ENCODE measurements around the gene FOSB. TPM values are rescaled to one million over a fixed set of nuclear protein-coding genes. Genes with fewer than 3 reads are reported as not detected.

The FOSB gene
- total RNA-seq, 4 donors from 2014 or later = 0.85 to 56.1 (median 9.6) TPM

- no peak overlapping the region for H3K4me3 ChIP-seq
- no peak overlapping the region for H3K27ac ChIP-seq
- no peak for DNase-seq
- H3K4me1 ChIP-seq = peaks cover 0 to 23% (median 7%) of the 10 kb centered on the region in 4 donors
- H3K27me3 ChIP-seq = no peaks in the 10 kb centered on the region
- no peak for TF ChIP-seq CTCF (IDR thresholded peaks at IDR 0.05)
- TF ChIP-seq POLR2A (IDR thresholded peaks at IDR 0.05) = no peak
- H3K9me3 ChIP-seq = no peaks in the 10 kb centered on the region
- H3K36me3 ChIP-seq = no peaks in the 10 kb centered on the region
These were observed 5.5 kb downstream of the FOSB start for GRCh38 chr19:45473367-45473681.

- TF ChIP-seq CTCF (IDR thresholded peaks at IDR 0.05) (no peak), POLR2A (IDR thresholded peaks at IDR 0.05) (no peak)
- peaks cover 0 to 18% (median 6%) of the 10 kb centered on the region in 4 donors for H3K4me1 ChIP-seq
- H3K36me3 ChIP-seq = no peaks in the 10 kb centered on the region
- DNase-seq = no peak
- H3K27me3 ChIP-seq = no peaks in the 10 kb centered on the region
- H3K4me3 ChIP-seq = no peak overlapping the region
- no peak overlapping the region for H3K27ac ChIP-seq
- H3K9me3 ChIP-seq = no peaks in the 10 kb centered on the region
These were observed 6.1 kb downstream of the FOSB start for GRCh38 chr19:45473682-45474605.

- H3K4me3 ChIP-seq = no peak overlapping the region
- no peaks in the 10 kb centered on the region for H3K27me3 ChIP-seq
- no peak for DNase-seq
- no peak overlapping the region for H3K27ac ChIP-seq
- H3K4me1 ChIP-seq = peaks cover 0 to 17% (median 6%) of the 10 kb centered on the region in 4 donors
- H3K9me3 ChIP-seq = no peaks in the 10 kb centered on the region
- TF ChIP-seq CTCF (IDR thresholded peaks at IDR 0.05) = no peak
- no peak for TF ChIP-seq POLR2A (IDR thresholded peaks at IDR 0.05)
- H3K36me3 ChIP-seq = no peaks in the 10 kb centered on the region
These were observed 7.1 kb downstream of the FOSB start for GRCh38 chr19:45474606-45475521.

- Histone ChIP-seq H3K9me3 (no peaks in the 10 kb centered on the region), H3K27me3 (no peaks in the 10 kb centered on the region), H3K27ac (no peak overlapping the region), H3K4me1 (peaks cover 0 to 10% (median 0%) of the 10 kb centered on the region in 4 donors), H3K4me3 (no peak overlapping the region), H3K36me3 (no peaks in the 10 kb centered on the region)
- no peak for TF ChIP-seq POLR2A (IDR thresholded peaks at IDR 0.05)
- no peak for TF ChIP-seq CTCF (IDR thresholded peaks at IDR 0.05)
- DNase-seq = no peak
These were observed 7.9 kb downstream of the FOSB start for GRCh38 chr19:45475537-45476291.

GRCh38 chr19:45476304-45476703, 8.5 kb downstream of the FOSB start:
- DNase-seq = no peak
- Histone ChIP-seq H3K4me3 (no peak overlapping the region), H3K4me1 (peaks cover 0 to 10% (median 0%) of the 10 kb centered on the region in 4 donors), H3K27ac (no peak overlapping the region), H3K36me3 (no peaks in the 10 kb centered on the region), H3K9me3 (no peaks in the 10 kb centered on the region), H3K27me3 (no peaks in the 10 kb centered on the region)
- TF ChIP-seq POLR2A (IDR thresholded peaks at IDR 0.05) (no peak), CTCF (IDR thresholded peaks at IDR 0.05) (no peak)

All from Peyer's patch (tissue), 4 donors.